GM18511 (cell line): Measurements from ENCODE around the gene CEP112.
A peak's percentile ranks its signal among the peaks of the same experiment; 100 is the strongest.

ENCODE experiments used
- ATAC-seq: cut with Tn5 transposase; IDR thresholded peaks from one replicate; pipeline ENCODE4 v1.9.1; 2021; ENCODE audit warnings: mild to moderate bottlenecking, moderate library complexity; ENCODE audit not compliant: unreplicated experiment

Gene CEP112

DNA sequence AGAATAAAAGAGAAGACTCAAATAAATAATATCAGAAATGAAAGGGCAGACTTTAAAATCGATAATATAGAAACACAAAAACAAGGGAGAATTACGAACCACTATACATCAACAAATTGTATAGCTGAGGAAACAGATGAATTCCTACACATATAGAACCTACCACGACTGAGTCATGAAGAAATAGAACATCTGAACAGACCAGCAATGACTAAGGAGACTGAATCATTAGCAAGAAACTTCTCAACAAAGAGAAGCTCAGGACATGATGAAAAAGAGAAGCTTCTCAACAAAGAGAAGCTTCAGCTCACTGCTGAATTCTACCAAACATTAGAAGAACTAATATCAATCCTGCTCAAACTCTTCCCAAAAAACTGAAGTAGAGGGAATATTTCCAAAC is 255.9 kb downstream of the CEP112 start:
- no peak for ATAC-seq

DNA sequence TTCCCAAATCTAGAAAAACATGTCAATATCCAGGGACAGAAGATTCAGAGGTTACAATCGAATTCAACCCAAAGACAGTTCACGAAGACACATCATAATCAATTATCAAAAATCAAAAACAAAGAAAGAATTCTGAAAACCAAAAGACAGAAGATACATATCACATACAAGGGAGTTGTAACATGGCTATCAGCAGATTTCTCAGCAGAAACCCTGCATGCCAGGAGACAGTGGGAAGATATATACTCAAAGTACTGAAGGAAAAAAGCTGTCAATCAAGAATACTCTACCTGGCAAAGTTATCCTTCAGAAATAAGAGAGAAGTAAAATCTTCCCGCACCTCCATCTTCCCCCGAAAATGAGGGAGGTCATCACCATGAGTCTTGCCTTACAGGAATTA is 258.6 kb downstream of the CEP112 start:
- no peak for ATAC-seq

DNA sequence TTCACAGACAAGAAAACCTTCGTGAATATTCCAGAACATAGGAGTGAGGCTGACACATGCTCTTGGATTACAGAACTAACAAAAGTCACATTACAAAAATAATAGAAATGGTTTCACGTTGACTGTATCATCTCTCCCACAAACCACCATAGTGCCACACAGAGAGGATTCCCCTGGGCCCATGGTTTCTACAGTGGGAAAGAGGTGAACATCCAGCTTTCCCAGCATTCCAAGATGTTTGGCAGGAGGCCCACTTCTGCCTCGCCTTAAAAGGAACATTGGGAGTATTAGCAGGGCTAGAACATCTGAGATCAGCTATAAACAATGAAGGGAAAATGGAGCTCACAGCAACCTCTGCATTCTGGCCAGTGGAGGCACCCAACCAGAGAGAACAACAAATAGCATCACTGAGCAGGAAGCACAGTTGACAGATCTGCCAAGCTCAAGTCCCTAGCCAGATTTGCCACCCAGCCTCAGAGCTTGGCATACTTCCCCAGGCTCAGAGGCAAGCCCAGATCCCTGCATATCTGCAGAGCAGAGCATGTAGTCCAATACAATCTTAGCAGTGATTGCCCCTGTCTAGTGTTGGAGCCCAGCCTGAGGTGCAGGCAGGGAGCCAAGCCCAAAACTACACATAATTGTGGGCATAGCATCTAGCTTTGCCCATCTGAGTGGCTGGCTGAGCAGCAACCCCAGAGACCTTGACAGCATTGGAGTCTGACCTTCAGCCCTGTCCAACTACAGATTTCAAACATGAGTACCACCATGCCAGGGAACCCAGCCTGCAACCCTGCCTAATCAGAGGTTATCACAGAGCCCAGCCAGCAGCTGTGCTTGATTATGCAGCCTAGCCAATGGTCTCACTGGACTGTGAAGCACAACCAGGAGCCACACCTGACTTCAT is 260.4 kb downstream of the CEP112 start:
- ATAC-seq = no peak

DNA sequence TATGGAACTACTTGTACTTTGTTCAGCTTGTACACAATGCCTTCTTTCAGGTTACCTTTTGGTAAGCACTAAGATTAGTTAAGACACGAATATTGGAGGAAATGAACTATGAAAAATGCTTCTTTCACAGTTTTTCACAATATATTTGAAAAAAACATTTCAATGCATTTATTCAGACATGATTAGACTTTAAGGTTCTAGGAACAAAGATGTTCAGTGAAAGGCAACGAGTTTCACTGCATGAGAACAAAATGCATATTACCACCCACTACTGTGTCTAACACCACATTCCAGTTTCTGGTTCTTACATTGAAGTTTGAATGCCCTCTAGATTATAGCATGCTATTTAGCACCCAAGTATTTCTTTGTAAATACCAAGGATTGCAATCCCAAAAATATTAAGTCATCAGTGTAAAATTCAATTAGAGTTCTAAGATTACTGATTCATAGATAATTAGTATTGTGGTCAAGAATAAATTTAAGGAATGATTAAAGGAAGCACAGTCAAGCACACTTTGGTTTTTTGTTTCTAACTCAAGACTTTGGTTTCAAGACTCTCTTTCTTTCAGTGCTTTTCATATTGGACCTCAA is 261.7 kb downstream of the CEP112 start:
- ATAC-seq = no peak

DNA sequence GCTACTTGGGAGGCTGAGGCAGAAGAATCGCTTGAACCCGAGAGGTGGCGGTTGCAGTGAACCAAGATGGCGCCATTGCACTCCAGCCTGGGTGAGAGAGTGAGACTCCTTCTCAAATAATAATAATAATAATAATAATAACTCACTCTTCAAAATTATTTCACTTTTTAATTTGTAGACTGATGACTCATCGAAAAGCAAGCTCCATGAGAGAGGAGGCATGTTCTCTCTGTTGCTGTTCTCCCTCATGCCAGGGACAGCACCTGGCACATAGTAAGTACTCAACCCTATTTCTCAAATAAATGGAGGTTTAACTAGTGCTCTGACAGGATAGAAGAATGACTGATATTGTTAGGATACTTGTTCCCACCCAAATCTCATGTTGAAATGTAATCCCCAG is 265.3 kb downstream of the CEP112 start:
- ATAC-seq = no peak

DNA sequence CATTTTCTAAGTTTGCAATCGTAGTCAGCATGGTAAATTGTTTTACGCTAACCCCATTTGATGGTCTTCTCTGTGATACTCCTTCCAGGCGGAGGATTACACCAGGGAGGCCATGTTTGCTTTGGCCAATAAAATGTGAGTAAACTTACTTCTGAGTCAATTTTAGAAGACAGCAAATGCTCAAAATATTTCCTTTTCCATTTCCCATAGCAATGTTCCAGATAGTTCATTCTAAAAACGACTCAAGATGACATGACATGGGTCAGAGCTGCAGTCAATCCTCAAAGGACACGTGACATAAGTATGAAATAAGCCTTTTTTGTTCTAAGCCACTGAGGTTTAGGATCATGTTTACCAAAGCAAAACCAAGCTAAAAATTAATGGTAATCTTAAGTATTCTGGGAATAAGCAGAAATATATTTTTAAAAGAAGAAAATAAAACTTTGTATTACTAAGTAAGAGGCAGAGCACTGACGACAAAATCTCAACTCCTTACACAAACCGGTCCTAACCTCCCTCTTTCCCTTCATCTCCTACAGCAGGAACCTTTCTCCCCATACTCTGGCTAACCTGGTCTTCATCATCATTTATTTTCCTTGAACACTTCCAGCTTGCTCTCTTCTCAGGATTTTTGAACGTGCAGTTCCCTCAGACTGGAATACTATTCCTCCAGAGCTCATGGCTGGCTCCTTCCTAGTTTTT is 266.2 kb downstream of the CEP112 start:
- ATAC-seq = no peak

DNA sequence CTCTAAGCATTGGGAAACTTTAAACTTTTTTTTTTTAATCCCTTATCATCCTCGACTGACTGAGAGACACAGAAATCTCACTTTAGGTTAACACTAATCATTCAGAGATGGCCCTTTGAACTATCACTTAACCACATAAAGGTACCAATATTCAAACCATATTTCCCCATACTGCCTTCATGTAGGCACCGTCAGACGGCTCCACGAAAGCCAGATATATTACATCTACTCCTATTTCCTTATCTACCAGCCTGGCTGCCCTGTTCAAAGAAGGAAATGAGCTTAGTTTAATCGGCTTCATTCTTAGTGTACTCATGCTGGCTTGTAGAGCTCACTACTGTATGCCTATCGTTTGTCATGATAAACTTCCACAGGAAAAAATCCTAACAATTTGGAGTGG is 270.9 kb downstream of the CEP112 start:
- no peak for ATAC-seq

DNA sequence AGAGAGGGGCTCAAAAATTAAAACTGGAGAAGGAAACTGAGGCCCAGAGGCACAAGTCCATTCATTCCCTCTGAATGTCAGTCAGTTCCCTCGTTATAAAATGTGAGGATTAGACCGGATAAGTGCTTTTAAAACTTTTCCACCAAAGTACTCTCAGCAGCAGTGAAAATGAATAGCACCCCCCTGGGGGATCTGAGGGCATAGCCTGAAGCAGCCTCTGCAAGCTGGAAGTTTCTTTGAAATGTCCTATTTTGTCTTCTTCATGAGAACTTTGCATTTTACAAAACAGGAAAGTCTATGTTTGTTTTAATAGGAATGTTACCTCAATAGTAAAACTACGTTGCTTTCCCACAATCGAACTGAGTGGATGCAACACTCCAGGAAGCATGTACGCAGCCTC is 273.0 kb downstream of the CEP112 start:
- ATAC-seq = no peak

DNA sequence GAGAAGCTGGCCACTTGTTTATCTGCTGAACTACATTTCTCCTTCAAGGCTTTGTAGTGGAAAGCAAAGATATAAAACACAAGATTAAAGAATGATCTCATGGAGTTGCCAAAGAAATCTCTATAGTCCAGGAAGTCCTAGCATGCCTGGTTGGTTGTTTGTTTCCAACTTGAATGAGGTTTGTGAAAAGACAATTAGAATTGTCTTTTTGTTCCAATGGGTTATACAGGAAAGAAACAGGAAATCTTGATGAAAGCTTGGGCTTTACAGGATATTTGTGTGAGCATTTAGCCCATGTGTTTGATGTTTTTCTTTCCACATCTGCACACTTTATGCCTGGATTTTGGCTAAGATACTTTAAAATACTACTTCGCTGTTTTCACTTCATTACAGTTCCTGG is 273.4 kb downstream of the CEP112 start:
- no peak for ATAC-seq

DNA sequence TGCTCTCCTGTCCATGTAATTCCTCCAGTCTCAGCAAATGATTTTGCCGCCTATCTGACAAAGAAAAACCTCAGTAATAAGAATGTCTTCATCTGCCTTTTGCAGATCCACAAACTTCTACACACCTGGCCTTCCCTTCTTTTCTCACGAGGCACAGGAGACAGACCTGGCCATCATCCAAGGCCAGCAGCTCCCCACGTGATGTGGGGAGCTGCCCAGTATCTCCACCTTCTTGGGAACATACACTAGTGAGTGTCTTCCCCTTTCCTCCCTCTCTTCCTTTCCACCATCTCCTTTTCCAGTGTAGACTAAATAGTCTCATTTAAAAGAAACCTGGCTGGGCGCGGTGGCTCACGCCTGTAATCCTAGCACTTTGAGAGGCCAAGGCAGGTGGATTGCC is 274.4 kb downstream of the CEP112 start:
- ATAC-seq = no peak

DNA sequence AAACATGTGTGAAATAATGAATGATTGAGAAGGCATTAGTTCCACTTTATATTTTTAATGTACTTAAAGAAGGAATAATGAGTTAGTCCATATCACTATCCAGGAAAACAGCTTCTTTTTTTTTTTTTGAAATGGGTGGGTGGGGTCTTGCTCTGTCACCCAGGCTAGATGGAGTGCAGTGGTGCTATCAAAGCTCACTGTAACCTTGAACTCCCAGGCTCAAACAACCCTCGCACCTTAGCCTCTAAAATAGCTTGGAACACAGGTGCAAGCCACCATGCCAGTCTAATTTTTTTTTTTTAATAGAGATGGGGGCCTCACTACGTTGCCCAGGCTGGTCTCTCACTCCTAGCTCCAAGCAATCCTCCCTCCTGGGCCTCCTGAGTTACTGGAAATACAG is 275.5 kb downstream of the CEP112 start:
- no peak for ATAC-seq

DNA sequence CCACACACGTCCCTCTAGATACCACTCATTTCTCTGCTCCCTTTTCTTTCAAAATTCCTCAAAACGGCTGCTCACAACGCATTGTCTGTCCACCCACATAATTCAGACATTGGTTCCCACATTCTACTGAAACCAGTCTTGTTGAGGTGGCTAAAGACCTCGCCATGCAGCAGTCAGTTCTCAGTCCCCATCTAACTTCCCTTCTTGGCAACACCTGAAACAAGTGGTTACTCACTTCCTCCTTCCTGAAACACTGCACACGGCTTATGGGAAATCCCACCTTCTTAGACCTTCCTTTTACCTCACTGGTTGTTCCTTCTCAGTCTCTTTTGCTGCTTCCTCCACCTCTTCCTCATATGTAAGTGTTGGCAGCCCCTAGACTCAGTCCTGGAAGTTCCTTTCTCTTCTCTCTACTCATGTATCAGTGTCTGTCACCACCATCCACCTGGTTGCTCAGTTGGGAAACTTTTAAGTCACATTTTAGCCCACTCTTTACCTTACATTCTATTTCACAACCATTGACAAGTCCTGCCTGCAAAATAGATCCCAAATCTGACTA is 277.1 kb downstream of the CEP112 start:
- peak; percentile 98 for ATAC-seq

DNA sequence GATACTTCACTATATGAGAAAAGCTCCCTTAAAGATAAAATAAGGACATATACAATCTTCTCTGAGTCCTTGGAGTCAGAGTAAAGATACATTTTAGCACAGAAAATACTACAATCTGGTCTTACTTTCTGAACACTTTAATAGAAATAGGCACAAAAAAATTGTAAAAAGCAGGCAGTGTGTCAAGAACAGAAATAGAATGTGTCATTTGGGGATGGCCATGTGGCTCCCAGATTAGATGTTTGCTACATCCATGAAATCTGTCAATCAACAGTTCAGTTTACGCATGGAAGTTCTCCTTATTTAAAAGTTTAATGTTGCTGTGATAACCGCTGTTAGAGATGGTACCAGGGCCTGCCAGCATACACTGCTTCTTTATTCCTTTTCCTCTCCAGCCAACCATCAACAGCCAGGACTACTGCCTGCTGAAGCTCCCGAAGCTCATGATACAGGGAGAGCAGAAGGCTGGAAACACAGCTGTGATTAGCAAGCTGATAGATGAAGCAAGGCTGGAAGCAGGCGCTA is 278.5 kb downstream of the CEP112 start:
- no peak for ATAC-seq

DNA sequence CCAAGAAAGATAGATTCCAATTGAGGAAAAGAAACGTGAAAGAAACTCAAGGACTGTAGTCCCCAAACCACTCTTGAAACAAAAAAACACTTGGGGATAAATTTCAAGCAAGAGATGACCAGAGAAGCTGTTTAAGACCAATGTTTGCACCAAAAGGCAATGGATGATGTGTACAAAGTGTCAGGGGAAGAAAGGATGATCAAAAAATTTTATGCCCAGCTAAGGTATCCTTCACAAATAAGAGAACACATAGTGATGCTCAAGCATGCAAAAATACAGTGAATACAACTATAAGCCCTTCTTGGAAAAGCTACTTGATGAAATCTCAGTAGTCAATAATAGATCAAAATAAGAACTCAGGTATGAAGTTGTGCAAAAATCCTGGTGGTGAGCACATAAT is 281.1 kb downstream of the CEP112 start:
- ATAC-seq = no peak

DNA sequence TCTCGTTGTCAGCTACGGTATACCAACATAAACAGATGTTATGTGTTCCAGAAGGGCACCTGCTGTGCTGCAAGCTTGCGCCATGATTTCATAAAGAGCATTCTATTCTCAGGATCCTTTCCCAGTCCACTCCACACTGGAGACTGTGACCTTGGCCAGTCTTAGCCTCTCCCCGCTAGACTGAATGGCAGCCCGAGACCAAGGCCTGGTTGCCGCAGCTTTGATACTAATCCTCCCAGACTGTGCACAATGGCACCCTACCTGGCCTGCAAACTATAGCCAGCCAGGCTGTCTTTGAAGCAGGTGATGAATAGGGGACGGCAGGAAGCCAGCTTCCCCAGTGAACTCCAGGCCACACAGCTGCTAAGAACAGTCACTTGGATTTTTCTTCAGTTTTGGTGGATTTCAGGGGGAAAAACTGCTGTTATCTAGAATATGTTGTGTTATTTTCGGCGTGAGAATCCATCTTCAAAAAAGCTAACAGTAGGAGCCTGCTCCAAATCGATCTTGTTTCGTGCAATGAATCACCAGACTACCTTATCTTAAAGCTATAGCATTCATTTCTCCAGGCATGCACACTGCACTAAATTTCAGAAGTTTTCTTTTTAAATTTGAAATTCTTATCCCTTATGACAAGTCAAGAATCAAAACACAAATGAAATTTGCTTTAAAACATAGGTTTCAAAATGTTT is 289.0 kb downstream of the CEP112 start:
- no peak for ATAC-seq

DNA sequence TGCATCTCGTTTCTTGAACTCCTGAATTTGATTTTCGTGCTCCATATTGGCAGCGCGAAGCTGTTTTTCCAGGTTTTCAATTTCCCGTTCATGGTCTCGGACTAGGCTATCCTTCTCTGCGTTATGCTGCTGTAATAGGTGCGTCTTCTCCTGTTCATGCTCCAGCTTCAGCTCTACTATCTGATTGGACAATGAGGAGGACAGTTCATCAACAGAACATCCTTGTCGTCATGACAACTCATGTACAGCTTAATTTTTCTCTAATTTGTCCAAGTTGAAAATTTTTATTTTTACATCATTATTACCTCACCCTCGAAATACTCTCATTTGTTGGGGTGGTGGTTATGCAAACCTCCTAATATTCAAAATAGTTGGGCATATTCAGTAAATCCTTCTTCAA is 289.8 kb downstream of the CEP112 start:
- ATAC-seq = no peak

DNA sequence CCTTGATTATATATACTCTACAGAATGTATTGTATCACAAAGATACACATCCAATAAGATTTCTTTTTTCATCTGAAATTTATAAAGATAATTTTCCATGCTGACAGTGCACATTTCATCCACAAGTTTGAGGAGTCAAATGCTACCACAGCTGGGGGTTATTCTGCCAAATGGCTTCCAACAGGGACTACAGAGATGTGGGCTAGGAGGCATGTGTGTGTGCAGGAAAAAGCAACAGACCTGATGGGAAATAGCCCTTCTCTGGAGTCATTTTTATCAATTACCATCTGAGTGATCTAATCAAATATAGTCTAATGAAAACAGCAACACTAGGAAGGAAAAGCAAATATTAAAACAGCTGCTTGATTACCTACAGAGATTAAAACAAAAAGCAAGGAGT is 290.5 kb downstream of the CEP112 start:
- no peak for ATAC-seq

DNA sequence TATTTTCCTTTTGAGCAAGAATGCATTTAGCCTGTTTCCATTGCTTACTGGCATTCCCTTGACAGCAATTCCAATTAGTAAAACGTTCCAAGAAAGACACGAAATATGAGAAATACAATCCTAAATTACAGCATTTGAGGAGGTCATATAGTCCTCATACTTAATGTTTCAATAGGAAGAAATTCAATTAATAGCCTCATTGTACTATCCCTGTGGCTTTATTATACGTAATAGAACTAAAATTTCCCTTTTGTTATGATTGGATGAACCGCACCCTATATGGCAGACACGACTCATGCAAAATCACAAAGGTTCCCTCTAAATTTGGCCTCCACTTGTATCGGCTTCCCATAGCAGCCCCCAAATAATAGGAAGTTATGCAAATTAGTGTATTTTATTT is 291.7 kb downstream of the CEP112 start:
- ATAC-seq = no peak

DNA sequence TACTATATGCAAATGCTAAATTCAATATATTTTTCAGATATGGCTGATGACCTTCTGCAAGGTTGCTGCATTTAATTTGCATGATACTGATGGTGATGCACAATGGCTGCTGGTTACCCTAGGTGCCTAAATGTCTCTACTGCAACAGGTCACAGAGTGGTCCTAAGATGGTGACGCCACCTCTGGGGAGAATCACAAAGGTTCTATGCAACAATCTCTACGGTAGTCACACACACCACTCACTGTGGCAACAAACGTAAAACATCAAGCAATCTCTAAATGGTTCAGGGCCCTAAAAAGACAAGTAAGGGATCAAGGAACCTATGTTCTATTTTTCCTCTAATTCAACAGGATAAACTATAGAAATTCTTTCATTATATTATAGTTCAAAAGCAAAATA is 293.3 kb downstream of the CEP112 start:
- no peak for ATAC-seq

DNA sequence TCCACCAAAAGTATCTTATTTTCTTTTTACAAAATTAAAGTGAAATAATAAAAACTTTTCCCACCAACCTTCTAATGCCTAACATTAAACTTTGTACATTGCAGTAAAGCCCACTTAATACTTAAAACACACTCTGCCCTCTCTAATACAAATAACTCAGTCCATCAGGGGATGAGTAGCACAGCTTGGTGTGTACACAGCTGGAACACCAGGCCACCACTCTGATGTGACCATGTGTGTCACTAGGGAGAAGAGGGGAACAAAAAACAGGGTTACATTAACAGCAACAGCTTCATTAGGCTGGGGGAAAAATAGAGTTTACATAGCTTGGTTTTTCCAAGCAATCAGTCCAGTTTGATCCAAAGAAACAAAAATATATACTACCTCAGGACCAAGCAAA is 295.0 kb downstream of the CEP112 start:
- no peak for ATAC-seq

DNA sequence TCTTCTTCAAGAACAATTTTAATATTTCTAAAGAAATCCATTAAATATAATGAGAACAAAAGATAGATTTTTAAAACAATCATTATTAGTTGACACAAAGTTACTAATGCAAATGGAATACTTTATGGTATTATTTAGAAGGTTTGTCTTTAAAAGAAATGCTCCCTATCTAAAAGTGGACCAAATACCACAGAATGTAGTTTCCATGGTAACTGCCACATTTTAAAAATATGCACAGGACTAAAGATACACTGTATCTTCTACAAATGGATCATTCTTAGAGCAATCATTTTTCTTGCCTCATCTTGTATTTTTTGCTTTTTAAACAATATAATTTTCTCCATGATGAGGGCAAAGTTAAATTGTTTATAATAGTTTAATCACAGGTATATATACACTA is 296.0 kb downstream of the CEP112 start:
- ATAC-seq = no peak
